GM19025 (cell line): ENCODE data around the gene RAD54L.
"Not testable (repeated sequence)": the region's sequence is repeated elsewhere in the genome, so short reads cannot be mapped to it uniquely, and the experiment has no call there.

ENCODE experiments used
- ATAC-seq: cut with Tn5 transposase; IDR thresholded peaks from one replicate; pipeline ENCODE4 v1.9.1; 2021; ENCODE audit warnings: mild to moderate bottlenecking, low read depth, moderate library complexity; ENCODE audit not compliant: unreplicated experiment

RAD54L gene

GRCh38 chr1:46247436-46248121, at the start of gene RAD54L:
TSS of gene RAD54L (plus strand) at chr1:46247763. CDS start at chr1:46248406, 643 bp downstream.
- peak; percentile 93 for ATAC-seq

GRCh38 chr1:46197964-46198811, 49.4 kb upstream of the RAD54L start, which contains the start of gene POMGNT1:
TSS of gene POMGNT1 (minus strand) at chr1:46198434. CDS start at chr1:46197821, 613 bp downstream.
- ATAC-seq, result peak; percentile 85

GRCh38 chr1:46199233-46199749, 48.3 kb upstream of the RAD54L start:
- no peak for ATAC-seq

- no peak for ATAC-seq
These were observed 43.7 kb upstream of the RAD54L start for GRCh38 chr1:46203738-46204405.

GRCh38 chr1:46204406-46204742, 43.2 kb upstream of the RAD54L start:
- ATAC-seq, result no peak

- no peak for ATAC-seq
These were observed 42.4 kb upstream of the RAD54L start for GRCh38 chr1:46205141-46205540.

GRCh38 chr1:46205791-46206190, 41.8 kb upstream of the RAD54L start:
- ATAC-seq, result no peak

- ATAC-seq, result no peak
These were observed 41.2 kb upstream of the RAD54L start for GRCh38 chr1:46206399-46206798.

- no peak for ATAC-seq
These were observed 37.0 kb upstream of the RAD54L start for GRCh38 chr1:46210561-46210960.

- ATAC-seq, result no peak
These were observed 36.5 kb upstream of the RAD54L start for GRCh38 chr1:46211051-46211450.

GRCh38 chr1:46215504-46215903, 32.1 kb upstream of the RAD54L start:
- ATAC-seq, result no peak

- ATAC-seq, result no peak
These were observed 29.1 kb upstream of the RAD54L start for GRCh38 chr1:46218443-46218842.

GRCh38 chr1:46219551-46220520, 27.7 kb upstream of the RAD54L start:
- ATAC-seq, result no peak

- no peak for ATAC-seq
These were observed 26.8 kb upstream of the RAD54L start for GRCh38 chr1:46220808-46221207.

GRCh38 chr1:46221749-46222148, 25.8 kb upstream of the RAD54L start:
- no peak for ATAC-seq

GRCh38 chr1:46223055-46223454, 24.5 kb upstream of the RAD54L start:
- not testable (repeated sequence) for ATAC-seq

GRCh38 chr1:46223472-46223943, 24.1 kb upstream of the RAD54L start:
- ATAC-seq, result no peak

- no peak for ATAC-seq
These were observed 22.6 kb upstream of the RAD54L start for GRCh38 chr1:46224966-46225365.

GRCh38 chr1:46231231-46231630, 16.3 kb upstream of the RAD54L start:
- ATAC-seq, result not testable (repeated sequence)

GRCh38 chr1:46236882-46237281, 10.7 kb upstream of the RAD54L start:
- ATAC-seq, result no peak
